Suprapubic skin (tissue), 4 donors: ENCODE measurements around the gene CTNNA3.

Experiments
- CTCF ChIP-seq, 2 donors: fragments of 200-600 bp in 1 of 2; fragments of 450-650 bp in 1 of 2; sonication (generic) in 1 of 2; IDR thresholded peaks; one replicate each; pipeline ENCODE4 v1.5.1; 2016 to 2019; ENCODE audit warnings: antibody characterized with exemption in 2 of 2, mild to moderate bottlenecking in 1 of 2, moderate library complexity in 1 of 2
- EP300 ChIP-seq: sonication (generic); formaldehyde crosslinking; IDR thresholded peaks from one replicate; pipeline ENCODE4 v1.6.1; 2017; ENCODE audit warnings: antibody characterized with exemption
- POLR2A ChIP-seq, 2 donors: fragments of 450-650 bp; IDR thresholded peaks; one replicate each; pipeline ENCODE4 v1.6.1; 2017; ENCODE audit warnings: antibody characterized with exemption in 2 of 2, mild to moderate bottlenecking in 2 of 2, moderate library complexity in 2 of 2
- POLR2AphosphoS5 ChIP-seq, 3 donors: sonication (generic); formaldehyde crosslinking; IDR thresholded peaks; one replicate each; pipeline ENCODE4 v1.6.1; 2017; ENCODE audit warnings: antibody characterized with exemption in 3 of 3

- TF ChIP-seq EP300 = no peak
- TF ChIP-seq CTCF (IDR thresholded peaks at IDR 0.05) = no peak
- TF ChIP-seq POLR2AphosphoS5 (IDR thresholded peaks at IDR 0.05) = no peak
- TF ChIP-seq POLR2A (IDR thresholded peaks at IDR 0.05) = no peak
Measured at GRCh38 chr10:66098595-66099480, 1597.2 kb downstream of the CTNNA3 start.
